ENCODE data around the gene NCOR1. TPM values are rescaled to one million over a fixed set of nuclear protein-coding genes. Genes with fewer than 3 reads are reported as not detected.
"Not testable (repeated sequence)": the region's sequence is repeated elsewhere in the genome, so short reads cannot be mapped to it uniquely, and the experiment has no call there.

Gene NCOR1
- total RNA-seq, 1 donor = 86.9 TPM

DNA sequence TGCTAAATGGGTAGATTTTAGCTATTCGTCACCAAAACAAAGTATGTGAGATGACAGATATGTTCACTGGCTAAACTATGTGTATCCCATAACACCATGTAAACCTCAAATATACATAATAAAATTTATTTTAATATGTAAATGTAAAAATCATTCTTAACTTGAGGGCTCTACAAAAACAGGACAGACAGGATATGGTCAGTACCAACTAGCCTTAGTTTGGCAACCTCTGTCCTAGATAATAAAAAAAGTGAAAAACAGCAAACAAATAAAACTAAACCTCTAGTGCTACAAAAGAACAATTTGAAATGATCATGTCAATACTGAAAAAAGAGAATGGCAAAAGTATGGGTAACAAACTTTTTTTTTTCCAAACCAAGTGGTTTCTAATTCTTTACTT is 33.8 kb downstream of the NCOR1 start:
- H3K79me2 ChIP-seq (ENCODE audit: insufficient read depth, low read length) = peaks cover 85% of the 10 kb centered on the region
- peaks cover 19% of the 10 kb centered on the region for H4K20me1 ChIP-seq (ENCODE audit: insufficient read depth, low read length)

DNA sequence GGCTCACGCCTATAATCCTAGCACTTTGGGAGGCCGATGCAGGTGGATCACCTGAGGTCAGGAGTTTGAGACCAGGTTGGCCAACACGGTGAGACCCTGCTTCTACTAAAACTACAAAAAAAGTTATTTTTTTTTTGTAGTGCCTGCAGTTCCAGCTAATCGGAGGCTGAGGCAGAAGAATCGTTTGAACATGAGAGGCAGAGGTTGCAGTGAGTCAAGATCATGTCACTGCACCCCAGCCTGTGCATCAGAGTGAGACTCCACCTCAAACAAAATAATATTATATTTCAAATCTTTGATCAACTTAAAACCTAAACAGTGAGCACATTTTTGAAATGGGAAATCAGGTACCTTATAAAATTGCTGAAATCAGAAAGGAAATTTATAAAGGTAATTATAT is 36.5 kb downstream of the NCOR1 start:
- H3K36me3 ChIP-seq (ENCODE audit: insufficient read depth, low read length) = peaks cover 9% of the 10 kb centered on the region
- peaks cover 15% of the 10 kb centered on the region for H4K20me1 ChIP-seq (ENCODE audit: insufficient read depth, low read length)
- no peaks in the 10 kb centered on the region for H3K9me3 ChIP-seq (ENCODE audit: low read depth, low read length)
- no peak overlapping the region for H3K27ac ChIP-seq (ENCODE audit: low read depth, low read length)
- peaks cover 8% of the 10 kb centered on the region for H3K4me1 ChIP-seq (ENCODE audit: insufficient read depth, low read length)
- H3K27me3 ChIP-seq (ENCODE audit: insufficient read depth, low read length) = no peaks in the 10 kb centered on the region
- H3K79me2 ChIP-seq (ENCODE audit: insufficient read depth, low read length) = peaks cover 86% of the 10 kb centered on the region
- DNase-seq (ENCODE audit: insufficient read length, low spot score, missing footprints) = no peak
- no peak overlapping the region for H2AFZ ChIP-seq (ENCODE audit: low read length)
- no peak overlapping the region for H3K4me3 ChIP-seq (ENCODE audit: insufficient read depth, low read length)
- H3K4me2 ChIP-seq (ENCODE audit: insufficient read depth, low read length) = no peak overlapping the region
- TF ChIP-seq CTCF (IDR thresholded peaks at IDR 0.05; ENCODE audit: extremely low read depth, low read depth, low read length) = no peak

More for the DNA sequence above, 33.8 kb downstream of the NCOR1 start:
- Histone ChIP-seq H3K27me3 (ENCODE audit: insufficient read depth, low read length) (no peaks in the 10 kb centered on the region), H3K9me3 (ENCODE audit: low read depth, low read length) (no peaks in the 10 kb centered on the region), H3K36me3 (ENCODE audit: insufficient read depth, low read length) (peaks cover 26% of the 10 kb centered on the region), H3K4me2 (ENCODE audit: insufficient read depth, low read length) (no peak overlapping the region), H3K4me3 (ENCODE audit: insufficient read depth, low read length) (no peak overlapping the region), H2AFZ (ENCODE audit: low read length) (no peak overlapping the region), H3K4me1 (ENCODE audit: insufficient read depth, low read length) (peaks cover 8% of the 10 kb centered on the region), H3K27ac (ENCODE audit: low read depth, low read length) (no peak overlapping the region)
- DNase-seq (ENCODE audit: insufficient read length, low spot score, missing footprints) = no peak
- no peak for TF ChIP-seq CTCF (IDR thresholded peaks at IDR 0.05; ENCODE audit: extremely low read depth, low read depth, low read length)

- Histone ChIP-seq H3K27me3 (ENCODE audit: insufficient read depth, low read length) (no peaks in the 10 kb centered on the region), H3K27ac (ENCODE audit: low read depth, low read length) (peak overlapping the region; percentile 60), H3K79me2 (ENCODE audit: insufficient read depth, low read length) (peaks cover 50% of the 10 kb centered on the region)
Measured at GRCh38 chr17:16171613-16172012, 43.7 kb downstream of the NCOR1 start.

DNA sequence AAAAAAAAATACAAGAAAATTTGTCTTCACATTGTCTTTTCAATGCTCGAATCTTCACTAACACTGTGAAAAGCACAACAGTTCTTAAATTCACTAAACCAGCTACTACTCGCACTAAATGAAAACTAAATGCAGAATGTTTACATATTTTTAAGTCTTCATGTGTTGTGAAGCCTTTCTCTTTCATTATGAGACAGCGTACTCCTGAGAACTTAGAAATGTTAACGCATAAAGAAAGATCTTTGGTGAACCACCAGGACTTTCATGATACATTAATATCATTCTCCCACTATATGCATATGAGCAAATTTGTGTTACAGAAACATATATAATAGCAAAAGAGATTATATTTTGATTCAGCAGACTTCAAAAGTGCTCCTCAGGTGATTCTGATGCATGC is 48.6 kb downstream of the NCOR1 start:
- DNase-seq (ENCODE audit: insufficient read length, low spot score, missing footprints); H3K27me3 ChIP-seq (ENCODE audit: insufficient read depth, low read length); H3K4me2 ChIP-seq (ENCODE audit: insufficient read depth, low read length); H3K4me3 ChIP-seq (ENCODE audit: insufficient read depth, low read length); H2AFZ ChIP-seq (ENCODE audit: low read length); H3K4me1 ChIP-seq (ENCODE audit: insufficient read depth, low read length); H4K20me1 ChIP-seq (ENCODE audit: insufficient read depth, low read length); H3K9me3 ChIP-seq (ENCODE audit: low read depth, low read length); H3K27ac ChIP-seq (ENCODE audit: low read depth, low read length): not testable (repeated sequence)
- Histone ChIP-seq H3K36me3 (ENCODE audit: insufficient read depth, low read length) (peaks cover 12% of the 10 kb centered on the region), H3K79me2 (ENCODE audit: insufficient read depth, low read length) (peaks cover 22% of the 10 kb centered on the region)

More at GRCh38 chr17:16171613-16172012, 43.7 kb downstream of the NCOR1 start:
- Histone ChIP-seq H2AFZ (ENCODE audit: low read length) (no peak overlapping the region), H3K4me2 (ENCODE audit: insufficient read depth, low read length) (peak overlapping the region; percentile 58), H3K9me3 (ENCODE audit: low read depth, low read length) (no peaks in the 10 kb centered on the region), H3K4me1 (ENCODE audit: insufficient read depth, low read length) (peaks cover 3% of the 10 kb centered on the region), H4K20me1 (ENCODE audit: insufficient read depth, low read length) (peaks cover 3% of the 10 kb centered on the region), H3K36me3 (ENCODE audit: insufficient read depth, low read length) (peaks cover 14% of the 10 kb centered on the region), H3K4me3 (ENCODE audit: insufficient read depth, low read length) (no peak overlapping the region)
- TF ChIP-seq CTCF (IDR thresholded peaks at IDR 0.05; ENCODE audit: extremely low read depth, low read depth, low read length) = no peak
- DNase-seq (ENCODE audit: insufficient read length, low spot score, missing footprints) = peak; percentile 58
